ENCODE measurements around the gene GYG2. TPM values are rescaled to one million over a fixed set of nuclear protein-coding genes. Genes with fewer than 3 reads are reported as not detected.
"Not testable (repeated sequence)": the region's sequence is repeated elsewhere in the genome, so short reads cannot be mapped to it uniquely, and the experiment has no call there.

The GYG2 gene
- total RNA-seq, 1 experiment from 2014 or later = 9.7 TPM

GRCh38 chrX:2863646-2864045 is 34.9 kb downstream of the GYG2 start:
- DNase-seq (ENCODE audit: extremely low read depth, low read depth) = no peak

- DNase-seq (ENCODE audit: extremely low read depth, low read depth) = no peak
Observed at GRCh38 chrX:2867206-2867605, 38.5 kb downstream of the GYG2 start.

DNA sequence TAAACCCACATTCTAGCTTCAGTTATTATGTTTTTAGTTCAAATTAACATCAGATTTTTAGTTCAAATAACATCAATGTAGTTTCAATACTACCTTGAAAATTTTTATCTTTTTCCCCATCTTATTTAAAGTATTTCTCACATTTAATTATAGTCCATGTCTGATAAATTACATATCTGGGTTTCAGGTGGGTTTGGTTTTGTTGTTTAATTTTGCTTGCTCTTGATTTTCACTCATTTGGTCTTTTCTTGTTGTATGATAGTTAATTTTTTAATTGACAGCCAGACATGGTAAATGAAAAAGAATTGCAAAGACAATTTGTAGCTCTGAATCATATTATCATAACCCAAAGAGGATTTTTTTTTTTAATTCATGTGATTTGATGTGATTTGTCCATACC is 41.9 kb downstream of the GYG2 start:
- DNase-seq (ENCODE audit: extremely low read depth, low read depth) = no peak

GRCh38 chrX:2871831-2872230 is 43.1 kb downstream of the GYG2 start:
- DNase-seq (ENCODE audit: extremely low read depth, low read depth) = no peak

GRCh38 chrX:2872671-2873277 is 44.0 kb downstream of the GYG2 start:
- no peak for DNase-seq (ENCODE audit: extremely low read depth, low read depth)

DNA sequence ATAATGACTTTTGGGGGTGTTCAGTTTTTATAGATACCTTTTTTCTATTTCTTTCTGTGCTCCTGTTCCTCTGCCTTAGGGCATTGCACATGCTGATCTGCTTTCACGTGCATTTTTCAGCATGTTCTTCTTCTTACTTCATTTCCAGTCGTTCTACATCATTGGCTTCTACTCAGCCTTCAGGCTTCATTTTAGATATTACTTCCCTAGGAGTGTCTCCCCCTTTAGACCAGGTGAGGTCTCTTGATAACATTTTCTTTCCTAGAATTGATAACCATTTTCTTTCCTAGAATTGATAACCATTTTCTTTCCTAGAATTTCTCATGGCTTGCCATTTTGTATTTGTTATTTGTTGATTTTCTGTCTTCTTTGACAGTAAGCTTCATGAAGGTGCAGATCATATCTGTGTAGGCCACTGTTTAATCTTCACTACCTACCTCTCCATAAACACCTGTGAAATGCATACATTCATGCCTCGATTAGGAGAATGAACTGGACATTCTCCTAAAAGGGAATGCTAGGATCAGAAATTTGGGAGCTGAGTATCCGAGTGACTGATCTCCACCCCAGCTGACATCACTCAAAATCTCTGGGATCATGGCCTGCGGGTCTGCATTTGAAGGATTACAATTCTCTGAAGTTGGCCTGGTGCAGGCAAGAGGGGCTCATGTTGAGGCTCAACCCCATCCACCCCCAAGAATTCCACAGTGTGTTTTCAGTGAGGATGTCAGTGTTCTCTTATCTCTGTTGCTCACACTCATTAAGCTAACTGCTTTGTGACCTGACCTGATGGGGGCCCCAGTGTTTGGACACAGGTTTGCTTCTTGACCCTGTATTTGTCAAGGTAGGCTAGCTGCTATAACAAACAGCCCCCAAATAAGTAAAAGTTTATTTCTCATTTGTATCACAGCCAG is 45.7 kb downstream of the GYG2 start:
- no peak for DNase-seq (ENCODE audit: extremely low read depth, low read depth)

- DNase-seq (ENCODE audit: extremely low read depth, low read depth) = no peak
Observed at GRCh38 chrX:2875136-2875481, 46.4 kb downstream of the GYG2 start.

GRCh38 chrX:2875798-2876399 is 47.2 kb downstream of the GYG2 start:
- DNase-seq (ENCODE audit: extremely low read depth, low read depth) = no peak

DNA sequence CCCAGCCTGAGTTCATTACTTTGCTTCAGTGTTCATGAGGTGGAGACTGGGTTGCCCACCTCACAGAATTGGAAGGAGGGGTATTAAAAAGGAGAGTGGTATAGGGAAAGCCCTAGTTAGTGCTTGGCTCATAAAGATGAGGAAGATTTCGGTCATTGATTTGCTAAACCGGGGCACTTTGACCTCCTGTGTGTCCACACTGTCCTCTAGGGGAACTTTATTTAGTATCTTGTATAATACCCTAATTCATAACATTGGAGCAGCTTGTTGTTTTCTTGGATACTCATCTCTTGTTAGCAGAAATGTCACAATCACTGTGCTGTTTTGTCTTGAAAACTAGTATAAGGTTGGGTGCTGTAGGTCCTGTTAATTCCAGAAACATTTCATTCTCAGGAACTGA is 49.8 kb downstream of the GYG2 start:
- no peak for DNase-seq (ENCODE audit: extremely low read depth, low read depth)

DNA sequence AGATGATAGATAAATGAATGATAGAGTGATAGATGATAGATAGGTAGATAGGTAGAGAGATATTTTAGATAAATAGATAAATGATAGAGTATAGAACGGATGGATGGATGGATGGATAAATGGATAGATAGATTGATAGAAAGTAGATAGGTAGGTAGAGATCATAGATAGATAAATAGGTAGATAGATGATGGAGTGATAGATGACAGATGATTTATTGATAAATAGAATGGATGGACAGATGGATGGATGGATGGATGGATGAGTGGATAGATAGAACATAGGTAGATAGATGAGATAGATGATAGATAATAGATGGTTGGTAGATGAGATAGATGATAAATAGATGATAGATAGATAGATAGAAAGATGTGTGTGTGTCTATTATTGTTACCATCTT is 50.9 kb downstream of the GYG2 start:
- DNase-seq (ENCODE audit: extremely low read depth, low read depth) = no peak

- no peak for DNase-seq (ENCODE audit: extremely low read depth, low read depth)
Observed at GRCh38 chrX:2883770-2884169, 55.0 kb downstream of the GYG2 start.

GRCh38 chrX:2888309-2888708 is 59.6 kb downstream of the GYG2 start:
- DNase-seq (ENCODE audit: extremely low read depth, low read depth) = no peak

- no peak for DNase-seq (ENCODE audit: extremely low read depth, low read depth)
Observed at GRCh38 chrX:2889045-2889605, 60.4 kb downstream of the GYG2 start.

DNA sequence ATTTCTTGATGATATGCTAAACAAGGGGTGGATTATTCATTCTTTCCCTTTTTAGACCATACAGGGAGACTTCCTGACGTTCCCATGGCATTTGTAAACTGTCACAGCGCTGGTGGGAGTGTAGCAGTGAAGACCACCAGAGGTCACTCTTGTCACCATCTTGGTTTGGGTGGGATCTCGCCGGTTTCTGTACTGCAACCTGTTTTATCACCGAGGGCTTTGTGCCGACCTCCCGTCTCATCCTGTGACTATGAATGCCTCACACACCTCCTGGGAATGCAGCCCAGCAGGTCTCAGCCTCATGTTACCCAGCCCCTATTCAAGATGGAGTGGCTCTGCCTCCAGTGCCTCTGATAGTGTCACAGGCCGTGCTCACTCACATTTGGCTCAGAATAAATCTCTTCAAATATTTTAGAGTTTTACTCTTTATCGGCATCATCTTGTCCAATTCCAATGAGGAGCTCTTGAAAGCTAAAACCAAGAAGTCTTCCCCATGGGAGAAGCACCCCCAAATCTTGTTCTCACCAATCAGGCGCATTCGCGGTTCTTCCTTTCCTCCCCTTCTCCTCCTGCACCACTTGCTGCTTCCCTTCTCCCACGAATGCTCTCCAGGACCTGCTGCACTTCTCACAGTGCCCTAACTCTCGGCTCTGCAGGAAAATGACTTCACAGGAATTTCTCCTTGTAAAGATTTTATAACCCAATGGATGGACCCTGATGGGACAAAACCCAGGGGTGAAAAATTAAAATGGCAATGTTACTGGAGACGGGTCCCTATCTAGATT is 61.2 kb downstream of the GYG2 start:
- DNase-seq (ENCODE audit: extremely low read depth, low read depth) = not testable (repeated sequence)

- not testable (repeated sequence) for DNase-seq (ENCODE audit: extremely low read depth, low read depth)
Observed at GRCh38 chrX:2890536-2891460, 62.1 kb downstream of the GYG2 start.

DNA sequence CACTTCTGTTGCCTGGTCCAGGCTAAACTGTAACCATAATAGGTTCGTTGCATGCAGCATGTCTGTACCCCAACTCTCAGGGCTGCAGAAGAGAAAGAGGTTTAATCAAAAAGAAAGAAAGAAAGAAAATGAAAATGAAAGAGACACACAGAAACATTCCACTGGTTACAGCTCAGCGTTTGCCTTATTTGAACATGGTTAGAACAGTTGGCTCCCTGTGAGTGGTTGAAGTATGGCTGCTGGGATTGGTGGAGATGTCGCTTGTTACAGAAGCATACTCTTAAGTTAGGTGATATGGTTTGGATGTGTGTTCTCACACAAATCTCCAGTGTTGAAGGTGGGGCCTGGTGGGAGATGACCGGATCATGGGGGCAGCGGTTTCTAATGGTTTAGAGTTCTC is 64.1 kb downstream of the GYG2 start:
- no peak for DNase-seq (ENCODE audit: extremely low read depth, low read depth)

GRCh38 chrX:2894885-2895292 is 66.2 kb downstream of the GYG2 start:
- DNase-seq (ENCODE audit: extremely low read depth, low read depth) = no peak

DNA sequence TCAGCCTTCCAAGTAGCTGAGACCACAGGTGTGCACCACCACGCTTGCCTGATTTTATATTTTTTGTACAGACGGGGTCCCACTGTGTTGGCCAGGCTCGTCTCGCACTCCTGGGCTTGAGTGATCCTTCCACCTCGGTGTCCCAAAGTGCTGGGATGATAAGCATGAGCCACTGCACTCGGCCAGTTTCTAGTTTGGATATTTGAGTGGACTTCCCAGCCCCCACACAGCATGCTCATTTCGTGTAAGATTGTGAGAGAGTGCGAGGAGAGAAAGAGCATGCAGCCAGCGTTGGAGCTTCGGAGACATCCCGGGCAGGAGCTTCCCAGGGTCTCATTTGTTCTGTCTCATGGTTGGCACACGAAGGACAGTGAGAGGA is 68.6 kb downstream of the GYG2 start:
- no peak for DNase-seq (ENCODE audit: extremely low read depth, low read depth)

DNA sequence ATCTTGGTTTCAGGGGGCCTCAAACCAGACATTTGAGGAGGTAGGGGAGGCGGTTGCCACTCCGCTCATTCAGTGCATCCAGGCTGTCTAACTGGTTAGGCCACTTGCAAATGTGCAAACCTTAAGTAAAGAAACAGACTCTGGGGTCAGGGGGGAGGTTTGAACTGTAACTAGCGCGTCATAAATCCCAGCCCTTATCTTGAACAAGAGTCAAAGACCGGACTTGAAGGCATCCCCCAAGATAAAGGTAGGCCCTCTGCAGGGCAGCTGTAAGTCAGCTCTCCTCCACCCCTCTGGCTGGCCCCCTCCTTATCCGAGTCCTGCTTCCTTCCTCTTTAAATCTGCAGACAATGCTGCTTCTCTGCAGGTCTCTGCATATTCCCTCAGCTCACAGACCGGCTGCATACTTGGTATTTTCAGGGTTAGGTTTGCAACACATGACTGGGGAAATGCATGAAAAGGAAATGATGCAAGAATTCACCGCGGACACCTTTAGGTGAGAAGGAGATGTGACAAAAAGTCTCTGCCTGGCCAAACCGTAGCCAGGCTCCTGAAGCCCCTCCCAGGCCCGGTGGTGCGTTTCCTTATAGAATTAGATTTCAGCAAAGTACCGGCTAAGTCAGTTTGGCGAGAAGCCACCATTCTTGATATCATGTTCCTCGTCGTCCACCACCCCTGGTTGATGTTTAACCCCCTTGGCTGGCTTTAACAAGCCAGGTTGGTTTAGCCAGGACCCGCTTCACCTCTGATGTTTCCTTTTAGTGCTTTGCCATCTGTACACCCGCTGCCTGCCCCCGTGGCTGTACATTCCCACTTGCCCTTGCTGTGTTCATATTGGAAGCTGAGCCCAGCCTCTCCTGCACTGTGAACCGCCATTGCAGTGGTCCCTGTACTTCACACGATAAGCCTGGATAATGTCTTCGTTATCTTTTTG is 69.2 kb downstream of the GYG2 start:
- DNase-seq (ENCODE audit: extremely low read depth, low read depth) = not testable (repeated sequence)

Measured in NCI-H460 (cell line).